C4-2B (cell line): ENCODE results near the gene SLC38A1.

Source experiments
- CTCF ChIP-seq: fragments of 450-650 bp; conservative IDR thresholded peaks from 2 replicates; pipeline ENCODE4 v1.5.1; 2017; ENCODE audit warnings: mild to moderate bottlenecking
- ZFX ChIP-seq: fragments of 450-650 bp; IDR thresholded peaks from 2 replicates; pipeline ENCODE4 v1.6.1; 2017

GRCh38 chr12:46154221-46154985 is 114.4 kb downstream of the SLC38A1 start:
- TF ChIP-seq CTCF: no peak
- TF ChIP-seq ZFX: no peak
